Endothelial cell of umbilical vein (primary cell): ENCODE data around the gene ACOX1. TPM values are rescaled to one million over a fixed set of nuclear protein-coding genes. Genes with fewer than 3 reads are reported as not detected.

Source experiments
- BruUV-seq: library from RNA; stranded (reverse); fragments of 400-500 nt; replicated peaks from 2 replicates; lab custom pipeline; 2021; lab: Mats Ljungman, UMichigan
- CTCF ChIA-PET: fragments of 300-600, 350-600 bp; sonication (Branson Sonifier 250); formaldehyde crosslinking; loops from one replicate; lab custom pipeline; 2021; ENCODE audit warnings: antibody characterized with exemption, inconsistent platforms; lab: Charles Lee
- POLR2A ChIA-PET: fragments of 300-600, 350-600 bp; sonication (Branson Sonifier 250); formaldehyde crosslinking; loops from one replicate; lab custom pipeline; 2021; ENCODE audit warnings: antibody characterized with exemption, inconsistent platforms; lab: Charles Lee
- DNase-seq: peaks from one replicate; pipeline ENCODE4 v3.0.0-alpha.2; 2011; ENCODE audit warnings: low read depth, low spot score
- FAIRE-seq: peaks from 2 replicates; lab custom pipeline; 2011; peaks lifted over from hg19 to GRCh38; lab: Jason Lieb, UNC
- H2AFZ ChIP-seq: 2 replicates; pipeline ENCODE4 v1.6.0; 2012; ENCODE audit warnings: low read depth, low read length, control low read depth, inconsistent platforms
- H3K27ac ChIP-seq: 2 replicates; pipeline ENCODE4 v1.5.1; 2011; ENCODE audit warnings: low read depth, mild to moderate bottlenecking, control low read depth, low read length, moderate library complexity; ENCODE audit not compliant: insufficient read depth
- H3K27me3 ChIP-seq, 2 experiments: 2 replicates each; pipeline versions ENCODE4 v1.6.0 to v1.6.1; 2011; ENCODE audit warnings: low read length in 2 of 2, mixed read lengths in 1 of 2; ENCODE audit not compliant: control insufficient read depth in 2 of 2, insufficient read depth in 2 of 2
- H3K36me3 ChIP-seq, 2 experiments: 2 replicates in 1 of 2; 3 replicates in 1 of 2; pipeline ENCODE4 v1.5.1; 2011; ENCODE audit warnings: low read length in 2 of 2, mild to moderate bottlenecking in 1 of 2, moderate library complexity in 1 of 2; ENCODE audit not compliant: control insufficient read depth in 2 of 2, insufficient read depth in 2 of 2; ENCODE audit errors: extremely low read depth in 1 of 2
- H3K4me1 ChIP-seq: 3 replicates; pipeline ENCODE4 v1.5.1; 2011; ENCODE audit warnings: mild to moderate bottlenecking, low read length; ENCODE audit not compliant: control insufficient read depth, insufficient read depth; ENCODE audit errors: extremely low read depth
- H3K4me2 ChIP-seq: 2 replicates; pipeline ENCODE4 v1.6.1; 2011; ENCODE audit warnings: low read length, control low read depth, mixed read lengths; ENCODE audit not compliant: insufficient read depth
- H3K4me3 ChIP-seq, 3 experiments: fragments of 200-600 bp in 1 of 3; sonication (generic), shearing (Covaris generic) in 1 of 3; replicated peaks in 1 of 3; 2 replicates each; pipeline ENCODE4 v1.5.1; 2011 to 2016; ENCODE audit warnings: control low read depth in 3 of 3, low read length in 3 of 3, mild to moderate bottlenecking in 2 of 3, inconsistent platforms in 1 of 3, low read depth in 1 of 3, moderate library complexity in 1 of 3; ENCODE audit not compliant: insufficient read depth in 1 of 3
- H3K79me2 ChIP-seq: 2 replicates; pipeline ENCODE4 v1.6.0; 2012; ENCODE audit warnings: low read length, inconsistent platforms; ENCODE audit not compliant: control insufficient read depth, insufficient read depth
- H3K9ac ChIP-seq: replicated peaks from 2 replicates; pipeline ENCODE3; 2011; ENCODE audit warnings: low read length, control low read depth; ENCODE audit not compliant: insufficient read depth; ENCODE audit errors: extremely low read depth
- H3K9me1 ChIP-seq: replicated peaks from 3 replicates; pipeline ENCODE4 v1.6.0; 2011; ENCODE audit warnings: mild to moderate bottlenecking, low read length; ENCODE audit not compliant: control insufficient read depth, insufficient read depth; ENCODE audit errors: extremely low read depth
- H3K9me3 ChIP-seq: replicated peaks from 2 replicates; pipeline ENCODE4 v1.5.1; 2012; ENCODE audit warnings: low read length, inconsistent platforms; ENCODE audit not compliant: control insufficient read depth, insufficient read depth
- H4K20me1 ChIP-seq: replicated peaks from 2 replicates; pipeline ENCODE3; 2011; ENCODE audit warnings: mild to moderate bottlenecking, low read length; ENCODE audit not compliant: control insufficient read depth, insufficient read depth; ENCODE audit errors: extremely low read depth
- EZH2 ChIP-seq: IDR thresholded peaks from 2 replicates; pipeline ENCODE4 v1.6.1; 2012; ENCODE audit warnings: borderline replicate concordance, low read depth, mild to moderate bottlenecking, moderate library complexity, low read length, inconsistent platforms; ENCODE audit not compliant: severe bottlenecking
- FOS ChIP-seq: IDR thresholded peaks from 2 replicates; pipeline ENCODE4 v1.6.1; 2011; ENCODE audit warnings: mild to moderate bottlenecking, low read length, moderate library complexity, borderline replicate concordance; ENCODE audit not compliant: insufficient read depth
- GATA2 ChIP-seq: IDR thresholded peaks from 2 replicates; pipeline ENCODE4 v1.7.0; 2011; ENCODE audit warnings: low read depth, mild to moderate bottlenecking, moderate library complexity, mixed read lengths, low read length; ENCODE audit not compliant: insufficient read length, insufficient read depth
- JUN ChIP-seq: IDR thresholded peaks from 2 replicates; pipeline ENCODE4 v1.6.1; 2011; ENCODE audit warnings: borderline replicate concordance, low read depth; ENCODE audit not compliant: insufficient read length, insufficient read depth
- MYC ChIP-seq: IDR thresholded peaks from one replicate; pipeline ENCODE4 v1.6.1; 2011; ENCODE audit warnings: mild to moderate bottlenecking, low read depth, low read length
- POLR2AphosphoS5 ChIP-seq: IDR thresholded peaks from 2 replicates; pipeline ENCODE4 v1.6.1; 2012; ENCODE audit warnings: low read depth, mild to moderate bottlenecking, control low read depth, low read length, moderate library complexity; ENCODE audit not compliant: insufficient read depth
- dilution Hi-C: fragments of 300-500 bp; cut with MboI; formaldehyde crosslinking; loops from one replicate; pipeline ENCODE4 v1.15.0; 2019; ENCODE audit warnings: low sequenced_read_pairs; ENCODE audit not compliant: extremely low pct_ligation_motif_present
- intact Hi-C: fragments of 100-400 bp; cut with micrococcal nuclease; formaldehyde crosslinking; loops from one replicate; pipeline ENCODE4 v1.10.0; 2022
- polyA plus RNA-seq, 4 experiments: library from polyadenylated mRNA; depleted of rRNA in 3 of 4; stranded (reverse) in 3 of 4; unstranded in 1 of 4; fragments of >200 nt; gene quantifications; 2 replicates each; pipeline versions ENCODE4 v1.2.1 to v1.2.3, GENCODE V29; 2011 to 2012; ENCODE audit warnings: missing spikeins in 1 of 4
- total RNA-seq: library from RNA; stranded (reverse); gene quantifications from 2 replicates; pipeline ENCODE4 v1.2.3, GENCODE V29; 2021
- TF ChIP-seq, protein P1 (sequence below), 2 donors: IDR thresholded peaks; 1 replicate in 1 of 2; 2 replicates in 1 of 2; pipeline ENCODE4 v1.5.1; 2011; ENCODE audit warnings: low read length in 2 of 2, mild to moderate bottlenecking in 2 of 2, moderate library complexity in 2 of 2, control low read depth in 1 of 2, inconsistent platforms in 1 of 2, low read depth in 1 of 2; ENCODE audit not compliant: insufficient read depth in 1 of 2; ENCODE audit errors: extremely low read depth in 1 of 2

The ACOX1 gene
- total and polyA plus RNA-seq, 2 donors (not counting 3 experiments of a cell fraction or from before 2014, with no cell fraction given), result 17.9 to 45.1 TPM

DNA sequence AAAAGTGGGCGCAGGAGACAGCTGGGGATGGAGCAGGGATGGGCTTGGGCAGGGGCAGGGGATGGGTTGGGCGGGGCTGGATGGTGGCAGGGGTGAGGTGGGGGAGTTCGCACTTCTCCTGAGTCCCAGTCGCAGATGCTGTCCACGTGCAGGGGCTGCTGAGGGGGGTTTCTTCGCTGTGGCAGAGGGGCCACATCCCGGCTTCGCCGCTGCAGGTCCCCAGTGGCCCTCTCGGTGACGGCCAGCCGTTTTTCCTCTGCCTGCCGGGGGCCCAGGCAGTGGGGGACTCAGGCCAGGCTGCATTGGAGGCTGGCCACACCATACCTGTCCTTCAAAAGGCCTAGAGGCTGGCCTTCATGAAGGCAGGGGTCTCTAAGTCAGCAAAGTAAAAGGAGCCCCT lies 39.8 kb upstream of the ACOX1 start:
- Histone ChIP-seq H3K27ac (no peak overlapping the region), H3K27me3 (no peaks in the 10 kb centered on the region), H2AFZ (no peak overlapping the region), H3K4me3 (no peak overlapping the region), H3K9me1 (no peaks in the 10 kb centered on the region), H3K79me2 (no peaks in the 10 kb centered on the region), H3K9ac (no peak overlapping the region), H3K36me3 (no peaks in the 10 kb centered on the region), H4K20me1 (no peaks in the 10 kb centered on the region), H3K9me3 (no peaks in the 10 kb centered on the region), H3K4me1 (no peaks in the 10 kb centered on the region), H3K4me2 (no peak overlapping the region)
- BruUV-seq, result no TSS peak
- FAIRE-seq (no peak), DNase-seq (no peak)
- ChIA-PET CTCF (interaction anchor here (1.0 to 1.5 kb wide), 6 partner anchors 9 to 163 kb away, joined by 3 to 9 read pairs (median 4); partner anchors contain the start of gene CDK3), POLR2A (no interaction called here)
- dilution Hi-C loops (no loop called here), intact Hi-C loops (loop anchor here (10.0 kb wide), 2 partner anchors 166 to 256 kb away; no protein-coding TSS in a partner anchor)
- no peak for TF ChIP-seq FOS
- TF ChIP-seq JUN, result no peak
- TF ChIP-seq, protein P1, sequence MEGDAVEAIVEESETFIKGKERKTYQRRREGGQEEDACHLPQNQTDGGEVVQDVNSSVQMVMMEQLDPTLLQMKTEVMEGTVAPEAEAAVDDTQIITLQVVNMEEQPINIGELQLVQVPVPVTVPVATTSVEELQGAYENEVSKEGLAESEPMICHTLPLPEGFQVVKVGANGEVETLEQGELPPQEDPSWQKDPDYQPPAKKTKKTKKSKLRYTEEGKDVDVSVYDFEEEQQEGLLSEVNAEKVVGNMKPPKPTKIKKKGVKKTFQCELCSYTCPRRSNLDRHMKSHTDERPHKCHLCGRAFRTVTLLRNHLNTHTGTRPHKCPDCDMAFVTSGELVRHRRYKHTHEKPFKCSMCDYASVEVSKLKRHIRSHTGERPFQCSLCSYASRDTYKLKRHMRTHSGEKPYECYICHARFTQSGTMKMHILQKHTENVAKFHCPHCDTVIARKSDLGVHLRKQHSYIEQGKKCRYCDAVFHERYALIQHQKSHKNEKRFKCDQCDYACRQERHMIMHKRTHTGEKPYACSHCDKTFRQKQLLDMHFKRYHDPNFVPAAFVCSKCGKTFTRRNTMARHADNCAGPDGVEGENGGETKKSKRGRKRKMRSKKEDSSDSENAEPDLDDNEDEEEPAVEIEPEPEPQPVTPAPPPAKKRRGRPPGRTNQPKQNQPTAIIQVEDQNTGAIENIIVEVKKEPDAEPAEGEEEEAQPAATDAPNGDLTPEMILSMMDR (IDR thresholded peaks at IDR 0.05; ENCODE audit: extremely low read depth in 1 of 2, insufficient read depth in 1 of 2, low read depth in 1 of 2, low read length in 2 of 2), result no peak
- no peak for TF ChIP-seq EZH2
- TF ChIP-seq POLR2AphosphoS5, result no peak
- TF ChIP-seq GATA2, result no peak
- no peak for TF ChIP-seq MYC
